Endometrium (tissue), 2 donors: ENCODE data around the gene EPHB1.
"Not testable (repeated sequence)": the region's sequence is repeated elsewhere in the genome, so short reads cannot be mapped to it uniquely, and the experiment has no call there.

Source experiments
- FAIRE-seq: peaks from 2 replicates; lab custom pipeline; 2012; peaks lifted over from hg19 to GRCh38; lab: Jason Lieb, UNC
- donor health status: control.
- donor health status: control.

The EPHB1 gene

GRCh38 chr3:135050536-135050935 lies 255.5 kb downstream of the EPHB1 start:
- no peak for FAIRE-seq

DNA sequence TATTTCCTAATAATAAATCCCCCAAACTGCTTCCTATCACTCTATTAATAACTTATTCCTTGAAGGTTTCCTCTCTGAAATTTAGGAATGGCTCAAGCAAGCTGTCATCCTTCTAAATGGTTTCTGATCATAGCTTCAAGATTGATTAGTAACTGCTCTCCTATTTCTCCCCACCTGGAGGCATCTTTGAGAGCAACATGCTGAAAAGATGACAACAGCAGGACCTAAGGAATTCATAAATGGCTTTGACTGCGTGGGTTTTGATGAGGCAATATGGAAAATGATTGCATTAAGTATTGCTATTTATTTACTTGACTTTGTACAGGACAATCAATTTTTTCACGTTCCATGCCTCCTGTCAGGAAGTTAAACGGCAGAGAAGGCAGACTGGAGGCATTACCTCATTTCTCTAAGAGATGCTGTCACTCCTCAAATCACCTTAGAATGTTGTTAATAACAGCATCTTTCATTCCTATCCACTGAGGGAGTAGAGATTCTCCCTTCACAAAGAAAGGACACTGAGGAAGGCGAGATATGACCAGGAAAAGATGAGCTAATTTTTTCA lies 256.4 kb downstream of the EPHB1 start:
- FAIRE-seq, result no peak

- no peak for FAIRE-seq
Observed at GRCh38 chr3:135055449-135055848, 260.4 kb downstream of the EPHB1 start.

DNA sequence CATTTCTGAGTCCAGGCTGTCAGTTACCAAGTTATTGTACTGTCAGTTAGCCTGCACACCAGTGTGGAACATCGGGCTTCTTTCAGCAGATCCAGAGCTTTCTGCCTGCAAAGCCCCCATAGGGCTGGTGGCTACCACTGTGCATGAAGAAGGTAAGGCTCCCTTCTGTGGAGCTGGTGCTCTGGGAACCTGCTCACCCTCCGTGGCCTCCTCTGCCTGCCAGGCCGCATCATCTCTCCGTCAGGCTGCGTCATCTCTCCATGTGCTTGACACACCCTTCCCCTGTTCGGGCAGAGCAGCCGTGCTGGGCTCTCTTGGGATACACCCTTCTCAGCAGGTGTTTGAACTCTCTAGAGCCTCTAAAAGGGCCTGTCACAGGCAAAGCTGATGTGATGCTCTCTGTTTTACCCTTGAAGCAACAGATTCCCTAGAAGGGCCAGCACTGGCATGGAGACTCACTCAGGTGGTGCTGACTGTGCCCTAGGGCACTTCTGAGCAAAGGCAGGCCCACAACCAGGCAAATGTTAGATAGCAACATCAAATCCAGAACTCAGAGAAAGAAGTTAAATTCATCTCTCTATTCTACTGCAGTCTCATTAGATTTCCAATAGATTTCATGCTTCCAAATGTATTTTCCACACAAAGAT lies 261.1 kb downstream of the EPHB1 start:
- no peak for FAIRE-seq

DNA sequence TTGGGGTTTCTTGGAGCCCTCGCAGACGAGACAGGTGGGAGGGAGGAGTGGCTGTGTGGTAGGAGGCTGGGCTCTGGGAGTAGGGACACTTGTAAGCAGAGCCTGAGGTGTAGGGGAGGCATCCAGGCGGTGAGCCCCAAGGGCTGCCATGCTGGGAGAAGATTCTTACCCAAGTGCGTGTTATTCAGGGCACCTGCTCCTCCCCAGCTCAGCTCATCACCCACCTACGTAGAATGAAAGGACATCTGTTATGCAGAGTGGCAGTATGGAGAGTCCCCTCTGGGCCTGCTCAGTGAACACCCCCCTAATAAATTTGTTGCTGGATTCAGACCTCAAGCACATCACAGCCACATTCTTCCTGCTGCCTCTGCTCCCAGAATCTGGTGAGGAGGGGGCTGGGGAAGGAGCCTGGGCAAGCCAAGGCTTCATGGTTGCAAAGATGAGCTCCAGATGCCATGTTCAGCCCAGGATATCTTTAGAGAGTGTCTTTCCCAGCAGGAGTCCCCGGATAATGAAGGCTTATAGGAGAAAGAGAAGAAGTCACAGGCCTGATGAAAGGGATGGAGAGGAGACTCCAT lies 261.8 kb downstream of the EPHB1 start:
- FAIRE-seq, result no peak

DNA sequence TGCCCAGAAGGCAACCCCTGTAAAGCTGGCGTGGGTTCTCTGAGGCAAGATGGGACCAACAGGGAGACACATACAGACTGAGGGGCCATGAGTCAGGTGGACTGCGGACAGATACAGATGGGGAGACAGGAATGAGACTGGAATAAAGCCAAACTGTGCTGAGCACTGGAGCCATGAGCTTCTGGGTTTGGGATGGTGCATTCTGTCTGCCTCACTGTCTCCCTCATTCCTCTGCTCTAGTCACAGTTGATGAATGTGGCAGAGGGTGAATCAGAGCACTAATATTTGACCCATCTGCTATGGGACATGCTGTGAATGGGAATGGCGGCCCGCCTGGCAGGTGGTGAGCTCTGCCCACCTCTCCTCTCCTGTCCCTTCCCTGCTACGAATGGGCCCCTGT lies 262.9 kb downstream of the EPHB1 start:
- no peak for FAIRE-seq

- no peak for FAIRE-seq
Observed at GRCh38 chr3:135059580-135059979, 264.5 kb downstream of the EPHB1 start.

DNA sequence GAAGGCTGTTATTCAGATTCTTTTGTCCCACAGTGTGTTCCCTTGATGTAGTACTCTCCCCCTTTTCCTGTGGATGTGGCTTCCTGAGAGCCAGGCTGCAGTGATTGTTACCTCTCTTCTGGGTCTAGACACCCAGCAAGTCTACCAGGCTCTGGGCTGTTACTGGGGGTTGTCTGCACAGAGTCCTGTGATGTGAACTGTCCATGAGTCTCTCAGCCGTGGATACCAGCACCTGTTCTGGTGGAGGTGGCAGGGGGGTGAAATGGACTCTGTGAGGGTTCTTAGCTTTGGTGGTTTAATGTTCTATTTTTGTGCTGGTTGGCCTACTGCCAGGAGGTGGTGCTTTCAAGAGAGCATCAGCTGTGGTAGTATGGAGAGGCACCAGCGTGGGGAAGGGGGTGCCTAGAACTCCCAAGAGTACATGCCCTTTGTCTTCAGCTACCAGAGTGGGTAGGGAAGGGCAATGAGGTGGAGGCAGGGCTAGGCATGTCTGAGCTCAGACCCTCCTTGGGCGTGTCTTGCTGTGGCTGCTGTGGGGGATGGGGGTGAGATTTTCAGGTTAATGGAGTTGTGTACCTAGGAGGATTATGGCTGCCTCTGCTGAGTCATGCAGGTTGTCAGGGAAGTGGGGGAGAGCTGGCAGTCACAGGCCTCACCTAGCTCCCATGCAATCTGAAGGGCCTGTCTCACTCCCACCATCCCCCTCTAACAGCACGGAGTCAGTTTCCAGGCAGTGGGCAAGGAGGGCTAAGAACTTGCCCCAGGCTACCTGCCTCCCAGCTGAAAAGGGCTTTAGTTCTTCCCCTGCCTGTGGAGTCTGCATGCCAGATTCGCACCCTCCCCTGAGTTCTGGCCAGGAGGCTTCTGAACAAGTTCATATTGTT lies 272.0 kb downstream of the EPHB1 start:
- FAIRE-seq, result not testable (repeated sequence)

DNA sequence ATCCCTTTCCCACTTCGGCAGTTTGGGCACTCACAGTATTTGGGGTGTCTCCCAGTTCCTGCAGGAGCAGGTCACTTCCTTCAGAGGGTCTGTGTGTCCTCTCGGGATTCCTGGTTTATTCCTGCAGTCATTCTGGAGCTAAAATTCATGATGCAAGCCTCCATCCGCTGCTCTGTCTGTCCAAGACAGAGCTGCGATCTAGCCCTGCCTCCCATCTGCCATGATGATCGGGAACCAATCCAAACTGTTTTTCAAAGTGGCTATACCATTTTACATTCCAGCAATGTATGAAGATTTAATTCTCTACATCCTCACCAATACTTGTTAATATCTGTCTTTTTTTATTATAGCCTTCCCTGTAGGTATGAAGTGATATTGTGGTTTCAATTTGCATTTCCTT lies 273.0 kb downstream of the EPHB1 start:
- no peak for FAIRE-seq

DNA sequence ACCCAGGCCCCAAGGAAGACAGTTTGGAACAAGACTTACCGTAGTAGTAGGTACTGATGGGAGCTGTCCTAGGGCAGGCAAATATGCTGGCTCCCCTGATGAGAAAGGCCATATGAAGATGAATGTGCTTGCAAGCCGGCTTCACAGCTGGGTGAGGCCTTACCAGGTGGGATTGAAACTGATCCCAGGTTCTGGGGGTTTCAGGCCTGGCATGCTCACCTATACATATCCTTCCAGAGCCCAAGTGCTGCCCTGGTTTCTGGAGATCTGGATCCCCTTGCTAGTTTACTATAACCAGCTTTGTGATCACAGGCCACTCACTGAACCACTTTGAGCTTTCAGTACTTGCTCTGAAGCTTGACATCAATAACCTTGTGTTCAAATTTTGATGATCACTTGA lies 274.3 kb downstream of the EPHB1 start:
- FAIRE-seq, result no peak

DNA sequence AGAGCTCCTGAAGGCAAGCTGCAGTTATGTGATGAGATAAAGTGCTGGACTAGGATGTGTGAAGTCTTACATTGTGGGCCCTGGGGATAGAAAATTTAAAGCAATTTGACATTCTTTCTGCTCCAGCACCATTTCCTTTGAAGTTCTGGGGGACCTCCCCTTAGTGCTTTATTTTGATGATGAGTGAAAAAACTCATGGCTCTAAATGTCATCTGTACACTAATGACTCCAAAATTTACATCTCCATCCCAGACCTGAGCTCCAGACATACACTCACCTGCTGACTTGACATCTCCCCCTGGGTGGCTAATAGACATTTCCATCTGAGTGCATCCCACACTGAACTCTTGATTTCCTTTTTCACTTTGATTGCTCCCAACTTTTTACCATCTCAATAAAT lies 276.4 kb downstream of the EPHB1 start:
- no peak for FAIRE-seq

DNA sequence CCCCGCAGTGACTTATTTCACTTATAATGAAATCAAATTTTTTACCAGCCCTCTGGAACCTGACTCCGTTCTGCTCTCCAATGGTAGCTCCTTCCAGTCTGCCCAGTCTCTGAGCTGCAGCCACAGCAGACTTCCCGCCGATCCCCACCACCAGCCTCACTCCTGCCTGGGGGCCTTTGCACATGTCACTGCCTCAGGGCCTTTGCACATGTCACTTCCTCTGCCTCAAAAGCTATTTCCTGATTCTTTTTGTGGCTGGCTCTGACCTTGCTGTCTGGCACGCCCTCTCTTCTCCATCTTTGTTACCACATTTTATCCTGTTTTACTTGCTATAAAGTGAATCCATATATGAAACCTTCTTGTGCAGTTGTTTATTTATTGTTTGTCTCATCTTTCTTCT lies 277.4 kb downstream of the EPHB1 start:
- FAIRE-seq, result no peak

- no peak for FAIRE-seq
Observed at GRCh38 chr3:135075157-135075556, 280.1 kb downstream of the EPHB1 start.

- no peak for FAIRE-seq
Observed at GRCh38 chr3:135076341-135076740, 281.3 kb downstream of the EPHB1 start.

DNA sequence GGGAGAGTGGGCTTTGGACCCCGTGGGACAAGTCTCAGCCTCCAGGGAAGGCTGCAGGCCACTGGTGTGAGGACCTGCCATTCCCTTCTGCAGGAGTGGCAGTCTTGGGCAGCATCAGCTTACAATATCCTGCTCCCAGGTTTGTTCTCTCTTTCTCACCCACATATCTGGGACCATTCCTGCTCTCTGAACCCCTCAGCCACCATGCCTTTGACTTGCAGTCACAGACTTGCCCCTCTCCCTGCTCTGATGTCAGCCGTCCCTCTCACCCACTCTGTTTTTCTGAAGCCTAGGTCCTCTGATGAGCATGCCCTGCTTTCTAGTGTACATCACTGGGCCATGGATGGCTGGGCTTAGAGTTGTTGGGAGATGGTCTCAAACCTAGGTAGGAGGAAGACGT lies 282.1 kb downstream of the EPHB1 start:
- no peak for FAIRE-seq

DNA sequence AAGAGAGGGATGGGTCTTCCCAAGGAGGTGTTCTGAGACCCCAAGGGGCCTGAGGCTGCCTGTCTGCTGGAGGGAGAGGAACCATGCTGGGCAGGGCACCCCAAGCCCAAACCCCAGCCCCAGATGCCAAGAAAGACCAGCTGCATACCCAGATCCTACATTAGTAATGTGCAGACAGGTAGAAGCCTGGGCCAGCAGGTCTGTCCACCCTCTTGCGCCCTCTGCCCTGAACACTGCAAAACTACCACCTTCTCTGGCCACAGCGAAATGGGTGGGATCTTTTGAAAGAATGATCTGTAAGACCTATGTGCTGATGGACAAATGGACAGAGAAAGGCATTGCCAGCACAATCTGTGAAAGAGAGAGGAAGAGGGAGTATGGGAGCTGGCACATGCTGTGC lies 283.2 kb downstream of the EPHB1 start:
- no peak for FAIRE-seq

- FAIRE-seq, result no peak
Observed at GRCh38 chr3:135079095-135079494, 284.0 kb downstream of the EPHB1 start.

DNA sequence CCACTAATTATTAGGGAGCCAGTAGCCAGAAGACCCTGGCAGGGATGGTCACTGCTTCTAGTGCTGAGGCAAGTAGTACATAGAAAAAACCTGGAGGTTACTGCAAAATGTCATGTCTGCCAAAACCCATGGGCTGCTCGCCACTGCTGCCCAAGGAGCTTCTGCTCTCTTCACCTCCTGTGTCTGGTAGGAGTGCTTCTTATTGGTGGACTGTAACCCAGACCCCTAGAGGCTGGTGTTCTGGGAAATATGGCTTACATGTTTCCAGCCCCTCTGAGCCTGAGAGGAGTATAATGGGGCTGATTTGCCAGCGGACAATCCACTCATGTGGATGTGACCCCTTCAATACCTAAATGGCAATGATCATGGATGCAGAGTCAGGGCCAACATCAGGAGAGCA lies 286.4 kb downstream of the EPHB1 start:
- no peak for FAIRE-seq

- FAIRE-seq, result no peak
Observed at GRCh38 chr3:135081856-135082434, 286.9 kb downstream of the EPHB1 start.

- FAIRE-seq, result no peak
Observed at GRCh38 chr3:135082706-135083105, 287.6 kb downstream of the EPHB1 start.

DNA sequence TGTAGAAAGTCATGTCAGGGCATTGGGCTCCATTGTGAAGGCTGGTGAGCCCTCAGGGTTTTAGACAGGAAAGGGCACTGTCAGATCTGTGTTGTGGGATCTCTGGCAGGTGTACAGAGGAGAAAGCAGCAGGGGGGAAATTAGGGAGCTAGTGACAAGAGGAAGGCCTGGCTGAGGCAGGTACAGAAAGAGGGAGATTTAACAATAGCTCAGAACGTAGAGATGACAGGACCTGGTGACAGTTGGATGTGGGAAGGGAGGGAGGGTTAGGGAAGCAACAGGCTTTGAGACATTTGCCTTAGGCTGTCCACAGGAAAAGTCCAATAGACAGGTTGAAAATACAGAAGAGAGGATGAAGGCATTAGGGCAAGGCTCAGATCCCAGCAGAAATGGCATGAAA lies 288.1 kb downstream of the EPHB1 start:
- no peak for FAIRE-seq

- no peak for FAIRE-seq
Observed at GRCh38 chr3:135083756-135084155, 288.7 kb downstream of the EPHB1 start.

DNA sequence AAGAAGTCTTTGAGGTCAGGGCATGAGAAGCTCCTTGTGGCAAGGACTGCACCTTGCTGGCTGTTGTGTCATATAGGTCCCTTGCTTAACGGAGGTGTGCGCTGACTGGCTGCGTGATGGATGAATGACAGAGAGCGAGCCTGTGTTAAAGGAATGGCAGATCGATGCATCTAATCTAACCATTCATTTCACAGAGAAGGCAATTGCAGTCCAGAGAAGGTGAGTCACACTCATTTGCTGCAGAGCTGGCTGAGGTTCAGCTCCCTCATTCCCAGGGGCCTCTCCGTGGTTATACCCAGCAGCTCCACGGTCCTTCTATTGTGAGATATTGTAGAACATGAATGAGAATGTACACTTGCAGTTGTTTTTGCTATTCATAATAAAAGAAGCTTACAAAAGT lies 289.3 kb downstream of the EPHB1 start:
- no peak for FAIRE-seq
